H1 (cell line): ENCODE data around the gene PCCA. TPM values are rescaled to one million over a fixed set of nuclear protein-coding genes. Genes with fewer than 3 reads are reported as not detected.
"Not testable (repeated sequence)": the region's sequence is repeated elsewhere in the genome, so short reads cannot be mapped to it uniquely, and the experiment has no call there.

Experiments
- CTCF ChIA-PET: fragments of 300-600 bp; sonication (Branson Sonifier 250); formaldehyde crosslinking; loops from one replicate; lab custom pipeline; 2021; ENCODE audit not compliant: partially characterized antibody; lab: Charles Lee
- POLR2A ChIA-PET: fragments of 300-600 bp; sonication (Branson Sonifier 250); formaldehyde crosslinking; loops from one replicate; lab custom pipeline; 2021; ENCODE audit warnings: inconsistent platforms; ENCODE audit not compliant: partially characterized antibody; lab: Charles Lee
- DNase-seq, 2 experiments: peaks; one replicate each; pipeline versions ENCODE4 v3.0.0 to v3.0.0-alpha.2; 2010 to 2022; ENCODE audit warnings: low spot score in 2 of 2, low read depth in 1 of 2, mixed read lengths in 1 of 2
- FAIRE-seq: peaks from 2 replicates; lab custom pipeline; 2011; peaks lifted over from hg19 to GRCh38; lab: Jason Lieb, UNC
- H2AFZ ChIP-seq: 2 replicates; pipeline ENCODE4 v1.8.1; 2012; ENCODE audit warnings: low read length, inconsistent platforms
- H2AK5ac ChIP-seq: 2 replicates; pipeline ENCODE4 v1.6.1; 2013; ENCODE audit warnings: low read depth, low read length
- H2BK120ac ChIP-seq: replicated peaks from 2 replicates; pipeline ENCODE3; 2013; ENCODE audit warnings: low read depth, low read length, inconsistent platforms
- H2BK12ac ChIP-seq: 2 replicates; pipeline ENCODE4 v1.6.1; 2013; ENCODE audit warnings: low read depth, low read length
- H2BK15ac ChIP-seq: 2 replicates; pipeline ENCODE4 v1.6.1; 2013; ENCODE audit warnings: low read length
- H2BK20ac ChIP-seq: 2 replicates; pipeline ENCODE4 v1.6.1; 2013; ENCODE audit warnings: low read length
- H2BK5ac ChIP-seq: 2 replicates; pipeline ENCODE4 v1.6.1; 2013; ENCODE audit warnings: low read depth, low read length
- H3K14ac ChIP-seq: 2 replicates; pipeline ENCODE4 v1.6.1; 2013; ENCODE audit warnings: inconsistent platforms; ENCODE audit not compliant: insufficient read length
- H3K18ac ChIP-seq: 2 replicates; pipeline ENCODE4 v1.6.1; 2013; ENCODE audit warnings: low read length; ENCODE audit errors: extremely low read depth
- H3K23ac ChIP-seq: 2 replicates; pipeline ENCODE4 v1.6.1; 2013; ENCODE audit warnings: inconsistent platforms; ENCODE audit not compliant: insufficient read length
- H3K23me2 ChIP-seq: 2 replicates; pipeline ENCODE4 v1.6.1; 2013; ENCODE audit warnings: low read depth, low read length
- H3K27ac ChIP-seq: 2 replicates; pipeline ENCODE4 v1.6.1; 2011; ENCODE audit warnings: low read depth, low read length, inconsistent platforms
- H3K27me3 ChIP-seq, 4 experiments: replicated peaks in 1 of 4; 1 replicate in 1 of 4; 2 replicates in 3 of 4; pipeline versions ENCODE4 v1.6.1 to v1.8.1; 2011 to 2013; ENCODE audit warnings: low read length in 3 of 4, mild to moderate bottlenecking in 3 of 4, inconsistent platforms in 2 of 4, mixed read lengths in 2 of 4, moderate library complexity in 1 of 4; ENCODE audit not compliant: control insufficient read depth in 3 of 4, insufficient read depth in 3 of 4; ENCODE audit errors: extremely low read depth in 1 of 4
- H3K36me3 ChIP-seq, 4 experiments: 2 replicates each; pipeline versions ENCODE4 v1.6.1 to v1.8.1; 2011 to 2013; ENCODE audit warnings: mild to moderate bottlenecking in 4 of 4, low read length in 3 of 4, moderate library complexity in 2 of 4, control low read depth in 1 of 4, inconsistent platforms in 1 of 4; ENCODE audit not compliant: insufficient read depth in 4 of 4, control insufficient read depth in 2 of 4
- H3K4ac ChIP-seq: replicated peaks from 2 replicates; pipeline ENCODE3; 2013; ENCODE audit warnings: low read length, low read depth, mixed read lengths, inconsistent platforms; ENCODE audit not compliant: insufficient read length
- H3K4me1 ChIP-seq, 4 experiments: replicated peaks in 1 of 4; 1 replicate in 1 of 4; 2 replicates in 3 of 4; pipeline versions ENCODE4 v1.6.1 to v1.8.1; 2011 to 2013; ENCODE audit warnings: low read length in 3 of 4, inconsistent platforms in 2 of 4, mixed read lengths in 1 of 4; ENCODE audit not compliant: insufficient read depth in 4 of 4, control insufficient read depth in 3 of 4
- H3K4me2 ChIP-seq, 2 experiments: 2 replicates each; pipeline versions ENCODE4 v1.6.1 to v1.8.1; 2011 to 2013; ENCODE audit warnings: low read depth in 2 of 2, low read length in 2 of 2, control low read depth in 1 of 2, inconsistent platforms in 1 of 2, mild to moderate bottlenecking in 1 of 2; ENCODE audit not compliant: insufficient read depth in 1 of 2
- H3K4me3 ChIP-seq, 4 experiments: fragments of 200-600, 300-600 bp in 1 of 4; sonication (generic), shearing (Covaris generic), sonication (Bioruptor Twin) in 1 of 4; 2 replicates each; pipeline versions ENCODE4 v1.5.1 to v1.8.1; 2011 to 2016; ENCODE audit warnings: low read length in 4 of 4, low read depth in 3 of 4, control low read depth in 2 of 4, inconsistent platforms in 2 of 4, mild to moderate bottlenecking in 2 of 4, mixed read lengths in 1 of 4, moderate library complexity in 1 of 4; ENCODE audit not compliant: insufficient read depth in 2 of 4; ENCODE audit errors: extremely low read depth in 1 of 4
- H3K56ac ChIP-seq: replicated peaks from 2 replicates; pipeline ENCODE3; 2013; ENCODE audit warnings: low read depth, mild to moderate bottlenecking, mixed read lengths, low read length, inconsistent platforms; ENCODE audit not compliant: insufficient read length
- H3K79me1 ChIP-seq: 2 replicates; pipeline ENCODE4 v1.6.1; 2013; ENCODE audit warnings: low read depth, low read length, control low read depth
- H3K79me2 ChIP-seq, 2 experiments: 2 replicates each; pipeline versions ENCODE4 v1.6.1 to v1.8.1; 2012 to 2013; ENCODE audit warnings: low read length in 2 of 2, mild to moderate bottlenecking in 2 of 2, inconsistent platforms in 1 of 2; ENCODE audit not compliant: insufficient read depth in 2 of 2, control insufficient read depth in 1 of 2
- H3K9ac ChIP-seq, 4 experiments: replicated peaks in 1 of 4; 1 replicate in 1 of 4; 2 replicates in 3 of 4; pipeline versions ENCODE4 v1.6.1 to v1.8.1; 2011 to 2013; ENCODE audit warnings: low read depth in 3 of 4, low read length in 3 of 4, control low read depth in 2 of 4, mild to moderate bottlenecking in 2 of 4, moderate library complexity in 2 of 4, inconsistent platforms in 1 of 4; ENCODE audit errors: extremely low read depth in 1 of 4
- H3K9me3 ChIP-seq, 2 experiments: 2 replicates each; pipeline versions ENCODE4 v1.6.1 to v1.8.1; 2012 to 2013; ENCODE audit warnings: mild to moderate bottlenecking in 2 of 2, moderate library complexity in 2 of 2, control low read depth in 1 of 2, inconsistent platforms in 1 of 2, low read depth in 1 of 2, low read length in 1 of 2, mixed read lengths in 1 of 2; ENCODE audit not compliant: insufficient read depth in 2 of 2
- H4K20me1 ChIP-seq, 2 experiments: replicated peaks in 1 of 2; 2 replicates each; pipeline versions ENCODE3 to v1.8.1; 2011 to 2013; ENCODE audit warnings: inconsistent platforms in 2 of 2, low read length in 2 of 2, mild to moderate bottlenecking in 1 of 2; ENCODE audit not compliant: insufficient read depth in 2 of 2, control insufficient read depth in 1 of 2
- H4K5ac ChIP-seq: 2 replicates; pipeline ENCODE4 v1.6.1; 2013; ENCODE audit warnings: low read length, low read depth, mixed read lengths, inconsistent platforms; ENCODE audit not compliant: insufficient read length
- H4K8ac ChIP-seq: 2 replicates; pipeline ENCODE4 v1.8.0; 2013; ENCODE audit warnings: mild to moderate bottlenecking, moderate library complexity, low read length, inconsistent platforms; ENCODE audit not compliant: insufficient read depth; ENCODE audit errors: extremely low read depth
- H4K91ac ChIP-seq: replicated peaks from 2 replicates; pipeline ENCODE3; 2013; ENCODE audit warnings: low read length, mixed read lengths, inconsistent platforms; ENCODE audit not compliant: insufficient read length
- WGBS, 2 experiments: shearing (Covaris generic) in 1 of 2; methylation state at CpG; one replicate each; pipeline versions ENCODE4 v1.1.6 to v1.1.7; 2013 to 2015; ENCODE audit warnings: low lambda C conversion rate in 2 of 2, mixed read lengths in 2 of 2, inconsistent platforms in 1 of 2, low coverage in 1 of 2, missing lambda C conversion rate in 1 of 2; ENCODE audit not compliant: insufficient replicate concordance in 2 of 2, insufficient coverage in 1 of 2, insufficient read length in 1 of 2; ENCODE audit errors: extremely low coverage in 1 of 2, missing lambda C conversion rate in 1 of 2; 5-methylcytosine and 5-hydroxymethylcytosine counted together
- polyA plus RNA-seq, 7 experiments: library from polyadenylated mRNA; depleted of rRNA in 3 of 7; stranded (reverse) in 5 of 7; unstranded in 2 of 7; fragments of >200 nt in 5 of 7; fragments of 200-250 nt in 2 of 7; gene quantifications; 1 replicate in 5 of 7; 2 replicates in 1 of 7; 4 replicates in 1 of 7; pipeline versions ENCODE4 v1.2.1 to v1.2.3, GENCODE V29; 2011 to 2013; ENCODE audit warnings: missing spikeins in 2 of 7, mixed read lengths in 2 of 7
- total RNA-seq: library from RNA; stranded (reverse); fragmentation: NEBNext Ultra II Directional; extraction: Animal tissue kit (Norgen Biotek cat#: 25700); gene quantifications from 2 replicates; pipeline ENCODE4 v1.2.1, GENCODE V29; 2021

PCCA gene
- total and polyA plus RNA-seq, 2 of the 8 experiments (the other 6 are each of a cell fraction or from before 2014, with no cell fraction given) = 18.4 to 49.8 TPM

DNA sequence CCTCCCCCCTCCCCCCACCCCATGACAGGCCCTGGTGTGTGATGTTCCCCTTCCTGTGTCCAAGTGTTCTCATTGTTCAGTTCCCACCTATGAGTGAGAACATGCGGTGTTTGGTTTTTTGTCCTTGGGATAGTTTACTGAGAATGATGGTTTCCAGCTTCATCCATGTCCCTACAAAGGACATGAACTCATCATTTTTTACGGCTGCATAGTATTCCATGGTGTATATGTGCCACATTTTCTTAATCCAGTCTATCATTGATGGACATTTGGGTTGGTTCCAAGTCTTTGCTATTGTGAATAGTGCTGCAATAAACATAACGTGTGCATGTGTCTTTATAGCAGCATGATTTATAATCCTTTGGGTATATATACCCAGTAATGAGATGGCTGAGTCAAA is 229.6 kb downstream of the PCCA start:
- H2BK15ac ChIP-seq, DNase-seq, FAIRE-seq, H3K18ac ChIP-seq, H3K27me3 ChIP-seq, H3K4ac ChIP-seq, POLR2A ChIA-PET, H2AK5ac ChIP-seq, CTCF ChIA-PET, H4K8ac ChIP-seq, H2BK20ac ChIP-seq, H3K9me3 ChIP-seq, H3K56ac ChIP-seq, H3K79me2 ChIP-seq, H3K36me3 ChIP-seq, H3K9ac ChIP-seq, H4K5ac ChIP-seq, H4K91ac ChIP-seq, H2BK120ac ChIP-seq, H4K20me1 ChIP-seq, H3K27ac ChIP-seq, H2AFZ ChIP-seq, H3K4me3 ChIP-seq, H2BK12ac ChIP-seq, H3K23me2 ChIP-seq, H2BK5ac ChIP-seq, H3K79me1 ChIP-seq, H3K23ac ChIP-seq, H3K4me2 ChIP-seq, H3K4me1 ChIP-seq, H3K14ac ChIP-seq: not testable (repeated sequence)
- 74% methylated on average over 2 of the region's 3 CpGs; no CpG with 5 or more reads in 1 of the 2 experiments for WGBS, 2 experiments
